Stimulated activated CD8-positive, alpha-beta memory T cell treated with anti-CD3 and anti-CD28 coated beads, Interleukin-15, amount 100 ng/mL, for 48 hours (primary cell): Measurements from ENCODE around the gene NFE2L3.
"Not testable (repeated sequence)": the region's sequence is repeated elsewhere in the genome, so short reads cannot be mapped to it uniquely, and the experiment has no call there.

Experiments used
- DNase-seq, 2 donors: peaks; one replicate each; pipeline ENCODE4 v3.0.0-alpha.2; 2020; ENCODE audit warnings: low read depth in 2 of 2

Gene NFE2L3

GRCh38 chr7:26168458-26169023 is 16.5 kb downstream of the NFE2L3 start:
- no peak for DNase-seq

- DNase-seq = no peak
Measured at GRCh38 chr7:26169271-26169670, 17.3 kb downstream of the NFE2L3 start.

- no peak for DNase-seq
Measured at GRCh38 chr7:26170663-26171062, 18.7 kb downstream of the NFE2L3 start.

- no peak for DNase-seq
Measured at GRCh38 chr7:26171601-26172000, 19.6 kb downstream of the NFE2L3 start.

GRCh38 chr7:26172048-26172447 is 20.1 kb downstream of the NFE2L3 start:
- DNase-seq = no peak

- not testable (repeated sequence) for DNase-seq
Measured at GRCh38 chr7:26175903-26176302, 23.9 kb downstream of the NFE2L3 start.

GRCh38 chr7:26176696-26177095 is 24.7 kb downstream of the NFE2L3 start:
- not testable (repeated sequence) for DNase-seq

GRCh38 chr7:26177269-26177668 is 25.3 kb downstream of the NFE2L3 start:
- DNase-seq = not testable (repeated sequence)

- DNase-seq = no peak
Measured at GRCh38 chr7:26178272-26178960, 26.4 kb downstream of the NFE2L3 start.

- no peak for DNase-seq
Measured at GRCh38 chr7:26179422-26179821, 27.4 kb downstream of the NFE2L3 start.

GRCh38 chr7:26179826-26180497 is 28.0 kb downstream of the NFE2L3 start:
- DNase-seq = no peak

GRCh38 chr7:26180792-26181198 is 28.8 kb downstream of the NFE2L3 start:
- no peak for DNase-seq

GRCh38 chr7:26181474-26182227 is 29.7 kb downstream of the NFE2L3 start:
- DNase-seq = no peak

GRCh38 chr7:26182283-26182682 is 30.3 kb downstream of the NFE2L3 start:
- no peak for DNase-seq

GRCh38 chr7:26182706-26183105 is 30.7 kb downstream of the NFE2L3 start:
- no peak for DNase-seq

GRCh38 chr7:26183545-26184280 is 31.7 kb downstream of the NFE2L3 start:
- no peak for DNase-seq

GRCh38 chr7:26184281-26185101 is 32.5 kb downstream of the NFE2L3 start:
- DNase-seq = not testable (repeated sequence)

- DNase-seq = no peak
Measured at GRCh38 chr7:26185131-26185843, 33.3 kb downstream of the NFE2L3 start.

GRCh38 chr7:26185844-26186180 is 33.8 kb downstream of the NFE2L3 start:
- DNase-seq = no peak
